SK-N-SH (cell line): ENCODE measurements around the gene ACSS1. TPM values are rescaled to one million over a fixed set of nuclear protein-coding genes. Genes with fewer than 3 reads are reported as not detected.

Experiments
- CTCF ChIA-PET: fragments of 300-600, 350-600 bp; formaldehyde crosslinking; extraction: SDS; loops from one replicate; lab custom pipeline; 2021; lab: Yijun Ruan, JAX
- POLR2A ChIA-PET: fragments of 350-600 bp; sonication (Branson Sonifier 250); formaldehyde crosslinking; extraction: SDS; loops from one replicate; lab custom pipeline; 2020; ENCODE audit warnings: antibody characterized with exemption, inconsistent platforms; lab: Yijun Ruan, JAX
- DNase-seq: peaks from one replicate; pipeline ENCODE4 v3.0.0; 2012
- H2AFZ ChIP-seq: fragments of 200-600 bp; sonication (generic); 2 replicates; pipeline ENCODE4 v1.8.1; 2016; ENCODE audit warnings: antibody characterized with exemption, mild to moderate bottlenecking, low read depth
- H3F3A ChIP-seq: fragments of 200-600 bp; sonication (generic); replicated peaks from 2 replicates; pipeline ENCODE3; 2016; ENCODE audit warnings: antibody characterized with exemption, mild to moderate bottlenecking; ENCODE audit not compliant: insufficient read depth
- H3K27ac ChIP-seq, 2 experiments: fragments of 200-500 bp in 1 of 2; fragments of 200-600 bp in 1 of 2; sonication (Bioruptor generic) in 1 of 2; sonication (generic), shearing (Covaris generic) in 1 of 2; 2 replicates each; pipeline versions ENCODE4 v1.5.1 to v1.6.1; 2014 to 2016; ENCODE audit warnings: low read depth in 2 of 2, inconsistent platforms in 1 of 2, low read length in 1 of 2, mild to moderate bottlenecking in 1 of 2, mixed read lengths in 1 of 2
- H3K27me3 ChIP-seq: fragments of 200-600 bp; sonication (generic), shearing (Covaris generic); 2 replicates; pipeline ENCODE4 v1.6.1; 2016; ENCODE audit warnings: mixed run types; ENCODE audit not compliant: insufficient read depth
- H3K36me3 ChIP-seq, 2 experiments: fragments of 200-500 bp in 1 of 2; fragments of 200-600 bp in 1 of 2; sonication (Bioruptor generic) in 1 of 2; sonication (generic) in 1 of 2; replicated peaks in 1 of 2; 2 replicates each; pipeline versions ENCODE3 to v1.5.1; 2014 to 2016; ENCODE audit warnings: low read length in 1 of 2, mild to moderate bottlenecking in 1 of 2; ENCODE audit not compliant: insufficient read depth in 2 of 2, control insufficient read depth in 1 of 2
- H3K4me1 ChIP-seq, 2 experiments: fragments of 200-500 bp in 1 of 2; fragments of 200-600 bp in 1 of 2; sonication (Bioruptor generic) in 1 of 2; sonication (generic), shearing (Covaris generic) in 1 of 2; 2 replicates each; pipeline versions ENCODE4 v1.5.1 to v1.6.1; 2014 to 2016; ENCODE audit warnings: low read depth in 1 of 2, low read length in 1 of 2, mixed run types in 1 of 2; ENCODE audit not compliant: insufficient read depth in 2 of 2, control insufficient read depth in 1 of 2
- H3K4me2 ChIP-seq: fragments of 200-600 bp; sonication (generic), shearing (Covaris generic); 2 replicates; pipeline ENCODE4 v1.6.1; 2017; ENCODE audit warnings: mixed run types
- H3K4me3 ChIP-seq, 2 experiments: fragments of 200-500 bp in 1 of 2; fragments of 200-600 bp in 1 of 2; sonication (Bioruptor generic) in 1 of 2; sonication (generic), shearing (Covaris generic) in 1 of 2; 2 replicates each; pipeline versions ENCODE4 v1.5.1 to v1.8.1; 2014 to 2016; ENCODE audit warnings: low read depth in 2 of 2, inconsistent platforms in 1 of 2, low read length in 1 of 2, mild to moderate bottlenecking in 1 of 2, mixed read lengths in 1 of 2, moderate library complexity in 1 of 2
- H3K79me2 ChIP-seq: fragments of 200-600 bp; sonication (generic); 2 replicates; pipeline ENCODE4 v1.8.1; 2017; ENCODE audit warnings: mild to moderate bottlenecking; ENCODE audit not compliant: insufficient read depth
- H3K9ac ChIP-seq: fragments of 200-600 bp; sonication (generic); 2 replicates; pipeline ENCODE4 v1.6.1; 2017; ENCODE audit warnings: mixed run types
- H3K9me2 ChIP-seq: fragments of 200-600 bp; sonication (generic); 2 replicates; pipeline ENCODE4 v1.6.1; 2017; ENCODE audit warnings: mixed run types
- H3K9me3 ChIP-seq: fragments of 200-600 bp; sonication (generic); 2 replicates; pipeline ENCODE4 v1.6.1; 2017; ENCODE audit warnings: mixed run types, mild to moderate bottlenecking, moderate library complexity
- H4K20me1 ChIP-seq: fragments of 200-600 bp; sonication (generic); 2 replicates; pipeline ENCODE4 v1.6.1; 2017; ENCODE audit warnings: mild to moderate bottlenecking, mixed run types; ENCODE audit not compliant: insufficient read depth
- CTCF ChIP-seq: fragments of 200-600 bp; sonication (generic); IDR thresholded peaks from 2 replicates; pipeline ENCODE4 v1.6.1; 2017; ENCODE audit warnings: antibody characterized with exemption, mild to moderate bottlenecking, moderate library complexity
- EP300 ChIP-seq, 2 experiments: IDR thresholded peaks; 2 replicates each; pipeline versions ENCODE4 v1.4.0 to v1.6.1; 2012; ENCODE audit warnings: borderline replicate concordance in 1 of 2, low read depth in 1 of 2, low read length in 1 of 2
- FOXJ3 ChIP-seq: sonication (generic); formaldehyde crosslinking; IDR thresholded peaks from 2 replicates; pipeline ENCODE4 v1.5.1; 2020; ENCODE audit warnings: mild to moderate bottlenecking, missing genetic modification reagents
- GATA2 ChIP-seq: sonication (generic); formaldehyde crosslinking; IDR thresholded peaks from 2 replicates; pipeline ENCODE4 v1.5.0; 2020; ENCODE audit warnings: mild to moderate bottlenecking, missing genetic modification reagents
- IRF3 ChIP-seq: fragments of 150-350 bp; IDR thresholded peaks from 2 replicates; pipeline ENCODE4 v1.6.1; 2016; ENCODE audit warnings: mild to moderate bottlenecking, low read depth, low read length
- NFIC ChIP-seq: IDR thresholded peaks from 2 replicates; pipeline ENCODE4 v1.4.0; 2012; ENCODE audit warnings: borderline replicate concordance
- NRF1 ChIP-seq: IDR thresholded peaks from 2 replicates; pipeline ENCODE4 v1.6.1; 2012; ENCODE audit warnings: low read depth, mild to moderate bottlenecking, low read length
- RAD21 ChIP-seq: IDR thresholded peaks from 2 replicates; pipeline ENCODE4 v1.6.1; 2012; ENCODE audit warnings: mild to moderate bottlenecking, low read length
- REST ChIP-seq: IDR thresholded peaks from 2 replicates; pipeline ENCODE4 v1.6.1; 2012; ENCODE audit warnings: mild to moderate bottlenecking, low read depth, low read length, moderate library complexity
- RFX5 ChIP-seq: IDR thresholded peaks from 2 replicates; pipeline ENCODE4 v1.6.1; 2012; ENCODE audit warnings: mild to moderate bottlenecking, improper control_type of control experiment, low read length
- SIN3A ChIP-seq: IDR thresholded peaks from 2 replicates; pipeline ENCODE4 v1.6.1; 2012; ENCODE audit warnings: low read depth, mild to moderate bottlenecking, low read length, moderate library complexity, borderline replicate concordance
- TAF1 ChIP-seq: IDR thresholded peaks from 2 replicates; pipeline ENCODE4 v1.6.1; 2012; ENCODE audit warnings: low read depth, mild to moderate bottlenecking, low read length, moderate library complexity, borderline replicate concordance
- TCF12 ChIP-seq: IDR thresholded peaks from 2 replicates; pipeline ENCODE4 v1.4.0; 2012
- ZBTB33 ChIP-seq: IDR thresholded peaks from 2 replicates; pipeline ENCODE4 v1.4.0; 2012; ENCODE audit warnings: low read depth, borderline replicate concordance
- WGBS: methylation state at CpG from one replicate; pipeline ENCODE4 v1.1.6; 2017; ENCODE audit warnings: low lambda C conversion rate; 5-methylcytosine and 5-hydroxymethylcytosine counted together
- polyA plus RNA-seq, 3 experiments: library from polyadenylated mRNA; depleted of rRNA; stranded (reverse); fragments of >200 nt; gene quantifications; 2 replicates each; pipeline ENCODE4 v1.2.3, GENCODE V29; 2012
- TF ChIP-seq, protein P1 (sequence below): fragments of 150-350 bp; IDR thresholded peaks from 2 replicates; pipeline ENCODE4 v1.6.1; 2017; ENCODE audit warnings: antibody characterized with exemption, low read length, low read depth, borderline replicate concordance

The ACSS1 gene
- polyA plus RNA-seq, 1 of the 3 experiments (the other 2 are of a cell fraction) = 2.0 TPM

GRCh38 chr20:25019381-25020155, 38.4 kb downstream of the ACSS1 start:
- Histone ChIP-seq H2AFZ (no peak overlapping the region), H3K36me3 (no peaks in the 10 kb centered on the region), H3K9ac (no peak overlapping the region), H4K20me1 (no peaks in the 10 kb centered on the region), H3K27me3 (no peaks in the 10 kb centered on the region), H3K4me2 (no peak overlapping the region), H3K9me2 (no peaks in the 10 kb centered on the region), H3K27ac (no peak overlapping the region), H3K9me3 (no peaks in the 10 kb centered on the region), H3K4me3 (no peak overlapping the region), H3K4me1 (no peaks in the 10 kb centered on the region), H3F3A (no peaks in the 10 kb centered on the region), H3K79me2 (no peaks in the 10 kb centered on the region)
- DNase-seq = no peak
- TF ChIP-seq, protein P1, sequence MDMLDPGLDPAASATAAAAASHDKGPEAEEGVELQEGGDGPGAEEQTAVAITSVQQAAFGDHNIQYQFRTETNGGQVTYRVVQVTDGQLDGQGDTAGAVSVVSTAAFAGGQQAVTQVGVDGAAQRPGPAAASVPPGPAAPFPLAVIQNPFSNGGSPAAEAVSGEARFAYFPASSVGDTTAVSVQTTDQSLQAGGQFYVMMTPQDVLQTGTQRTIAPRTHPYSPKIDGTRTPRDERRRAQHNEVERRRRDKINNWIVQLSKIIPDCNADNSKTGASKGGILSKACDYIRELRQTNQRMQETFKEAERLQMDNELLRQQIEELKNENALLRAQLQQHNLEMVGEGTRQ = no peak
- TF ChIP-seq CTCF (no peak), RAD21 (no peak), TAF1 (no peak), FOXJ3 (CRISPR knock-in tag) (no peak), TCF12 (no peak), ZBTB33 (no peak), SIN3A (no peak), NFIC (no peak), IRF3 (no peak), GATA2 (no peak), REST (no peak), EP300 (IDR thresholded peaks at IDR 0.05; ENCODE audit: borderline replicate concordance in 1 of 2, low read depth in 1 of 2, low read length in 1 of 2) (no peak), NRF1 (no peak), RFX5 (no peak)
- 76% methylated on average over 6 of the region's 16 CpGs for WGBS
- POLR2A ChIA-PET = no interaction called here
- CTCF ChIA-PET = interaction anchor here (0.8 kb wide), 1 partner anchor 25 kb away, joined by 5 read pairs; no protein-coding TSS in a partner anchor
